Endothelial cell of umbilical vein (primary cell): ENCODE measurements around the gene ATP13A4. TPM values are rescaled to one million over a fixed set of nuclear protein-coding genes. Genes with fewer than 3 reads are reported as not detected.

ENCODE experiments used
- BruUV-seq: library from RNA; stranded (reverse); fragments of 400-500 nt; replicated peaks from 2 replicates; lab custom pipeline; 2021; lab: Mats Ljungman, UMichigan
- CTCF ChIA-PET: fragments of 300-600, 350-600 bp; sonication (Branson Sonifier 250); formaldehyde crosslinking; loops from one replicate; lab custom pipeline; 2021; ENCODE audit warnings: antibody characterized with exemption, inconsistent platforms; lab: Charles Lee
- POLR2A ChIA-PET: fragments of 300-600, 350-600 bp; sonication (Branson Sonifier 250); formaldehyde crosslinking; loops from one replicate; lab custom pipeline; 2021; ENCODE audit warnings: antibody characterized with exemption, inconsistent platforms; lab: Charles Lee
- DNase-seq: peaks from one replicate; pipeline ENCODE4 v3.0.0-alpha.2; 2011; ENCODE audit warnings: low read depth, low spot score
- FAIRE-seq: peaks from 2 replicates; lab custom pipeline; 2011; peaks lifted over from hg19 to GRCh38; lab: Jason Lieb, UNC
- H2AFZ ChIP-seq: 2 replicates; pipeline ENCODE4 v1.6.0; 2012; ENCODE audit warnings: low read depth, low read length, control low read depth, inconsistent platforms
- H3K27ac ChIP-seq: 2 replicates; pipeline ENCODE4 v1.5.1; 2011; ENCODE audit warnings: low read depth, mild to moderate bottlenecking, control low read depth, low read length, moderate library complexity; ENCODE audit not compliant: insufficient read depth
- H3K27me3 ChIP-seq, 2 experiments: 2 replicates each; pipeline versions ENCODE4 v1.6.0 to v1.6.1; 2011; ENCODE audit warnings: low read length in 2 of 2, mixed read lengths in 1 of 2; ENCODE audit not compliant: control insufficient read depth in 2 of 2, insufficient read depth in 2 of 2
- H3K36me3 ChIP-seq, 2 experiments: 2 replicates in 1 of 2; 3 replicates in 1 of 2; pipeline ENCODE4 v1.5.1; 2011; ENCODE audit warnings: low read length in 2 of 2, mild to moderate bottlenecking in 1 of 2, moderate library complexity in 1 of 2; ENCODE audit not compliant: control insufficient read depth in 2 of 2, insufficient read depth in 2 of 2; ENCODE audit errors: extremely low read depth in 1 of 2
- H3K4me1 ChIP-seq: 3 replicates; pipeline ENCODE4 v1.5.1; 2011; ENCODE audit warnings: mild to moderate bottlenecking, low read length; ENCODE audit not compliant: control insufficient read depth, insufficient read depth; ENCODE audit errors: extremely low read depth
- H3K4me2 ChIP-seq: 2 replicates; pipeline ENCODE4 v1.6.1; 2011; ENCODE audit warnings: low read length, control low read depth, mixed read lengths; ENCODE audit not compliant: insufficient read depth
- H3K4me3 ChIP-seq, 3 experiments: fragments of 200-600 bp in 1 of 3; sonication (generic), shearing (Covaris generic) in 1 of 3; replicated peaks in 1 of 3; 2 replicates each; pipeline ENCODE4 v1.5.1; 2011 to 2016; ENCODE audit warnings: control low read depth in 3 of 3, low read length in 3 of 3, mild to moderate bottlenecking in 2 of 3, inconsistent platforms in 1 of 3, low read depth in 1 of 3, moderate library complexity in 1 of 3; ENCODE audit not compliant: insufficient read depth in 1 of 3
- H3K79me2 ChIP-seq: 2 replicates; pipeline ENCODE4 v1.6.0; 2012; ENCODE audit warnings: low read length, inconsistent platforms; ENCODE audit not compliant: control insufficient read depth, insufficient read depth
- H3K9ac ChIP-seq: replicated peaks from 2 replicates; pipeline ENCODE3; 2011; ENCODE audit warnings: low read length, control low read depth; ENCODE audit not compliant: insufficient read depth; ENCODE audit errors: extremely low read depth
- H3K9me1 ChIP-seq: replicated peaks from 3 replicates; pipeline ENCODE4 v1.6.0; 2011; ENCODE audit warnings: mild to moderate bottlenecking, low read length; ENCODE audit not compliant: control insufficient read depth, insufficient read depth; ENCODE audit errors: extremely low read depth
- H3K9me3 ChIP-seq: replicated peaks from 2 replicates; pipeline ENCODE4 v1.5.1; 2012; ENCODE audit warnings: low read length, inconsistent platforms; ENCODE audit not compliant: control insufficient read depth, insufficient read depth
- H4K20me1 ChIP-seq: replicated peaks from 2 replicates; pipeline ENCODE3; 2011; ENCODE audit warnings: mild to moderate bottlenecking, low read length; ENCODE audit not compliant: control insufficient read depth, insufficient read depth; ENCODE audit errors: extremely low read depth
- CTCF ChIP-seq, 2 donors: IDR thresholded peaks; 1 replicate in 1 of 2; 2 replicates in 1 of 2; pipeline ENCODE4 v1.5.1; 2011; ENCODE audit warnings: low read length in 2 of 2, mild to moderate bottlenecking in 2 of 2, moderate library complexity in 2 of 2, control low read depth in 1 of 2, inconsistent platforms in 1 of 2, low read depth in 1 of 2; ENCODE audit not compliant: insufficient read depth in 1 of 2; ENCODE audit errors: extremely low read depth in 1 of 2
- EZH2 ChIP-seq: IDR thresholded peaks from 2 replicates; pipeline ENCODE4 v1.6.1; 2012; ENCODE audit warnings: borderline replicate concordance, low read depth, mild to moderate bottlenecking, moderate library complexity, low read length, inconsistent platforms; ENCODE audit not compliant: severe bottlenecking
- FOS ChIP-seq: IDR thresholded peaks from 2 replicates; pipeline ENCODE4 v1.6.1; 2011; ENCODE audit warnings: mild to moderate bottlenecking, low read length, moderate library complexity, borderline replicate concordance; ENCODE audit not compliant: insufficient read depth
- GATA2 ChIP-seq: IDR thresholded peaks from 2 replicates; pipeline ENCODE4 v1.7.0; 2011; ENCODE audit warnings: low read depth, mild to moderate bottlenecking, moderate library complexity, mixed read lengths, low read length; ENCODE audit not compliant: insufficient read length, insufficient read depth
- JUN ChIP-seq: IDR thresholded peaks from 2 replicates; pipeline ENCODE4 v1.6.1; 2011; ENCODE audit warnings: borderline replicate concordance, low read depth; ENCODE audit not compliant: insufficient read length, insufficient read depth
- MAX ChIP-seq: IDR thresholded peaks from 2 replicates; pipeline ENCODE4 v1.6.1; 2011; ENCODE audit not compliant: insufficient read depth, insufficient read length
- MYC ChIP-seq: IDR thresholded peaks from one replicate; pipeline ENCODE4 v1.6.1; 2011; ENCODE audit warnings: mild to moderate bottlenecking, low read depth, low read length
- POLR2A ChIP-seq: IDR thresholded peaks from 2 replicates; pipeline ENCODE4 v1.6.1; 2012; ENCODE audit warnings: low read depth, mild to moderate bottlenecking, control low read depth, low read length
- POLR2AphosphoS5 ChIP-seq: IDR thresholded peaks from 2 replicates; pipeline ENCODE4 v1.6.1; 2012; ENCODE audit warnings: low read depth, mild to moderate bottlenecking, control low read depth, low read length, moderate library complexity; ENCODE audit not compliant: insufficient read depth
- dilution Hi-C: fragments of 300-500 bp; cut with MboI; formaldehyde crosslinking; loops from one replicate; pipeline ENCODE4 v1.15.0; 2019; ENCODE audit warnings: low sequenced_read_pairs; ENCODE audit not compliant: extremely low pct_ligation_motif_present
- intact Hi-C: fragments of 100-400 bp; cut with micrococcal nuclease; formaldehyde crosslinking; loops from one replicate; pipeline ENCODE4 v1.10.0; 2022
- polyA plus RNA-seq, 4 experiments: library from polyadenylated mRNA; depleted of rRNA in 3 of 4; stranded (reverse) in 3 of 4; unstranded in 1 of 4; fragments of >200 nt; gene quantifications; 2 replicates each; pipeline versions ENCODE4 v1.2.1 to v1.2.3, GENCODE V29; 2011 to 2012; ENCODE audit warnings: missing spikeins in 1 of 4
- total RNA-seq: library from RNA; stranded (reverse); gene quantifications from 2 replicates; pipeline ENCODE4 v1.2.3, GENCODE V29; 2021

Gene ATP13A4
- total and polyA plus RNA-seq, 2 donors (not counting 3 experiments of a cell fraction or from before 2014, with no cell fraction given) = not detected

- intact Hi-C loops = no loop called here
- dilution Hi-C loops = no loop called here
- H3K79me2 ChIP-seq = no peaks in the 10 kb centered on the region
- H3K4me1 ChIP-seq = no peaks in the 10 kb centered on the region
- no TSS peak for BruUV-seq
- H3K27me3 ChIP-seq = no peaks in the 10 kb centered on the region
- CTCF ChIA-PET = no interaction called here
- TF ChIP-seq FOS = no peak
- no peak for TF ChIP-seq GATA2
- no peak for TF ChIP-seq POLR2A
- TF ChIP-seq EZH2 = no peak
- no peak for TF ChIP-seq CTCF (IDR thresholded peaks at IDR 0.05; ENCODE audit: extremely low read depth in 1 of 2, insufficient read depth in 1 of 2, low read depth in 1 of 2, low read length in 2 of 2)
- no peak for TF ChIP-seq MAX
- no peak for TF ChIP-seq POLR2AphosphoS5
- no peak for TF ChIP-seq JUN
- TF ChIP-seq MYC = no peak
- H3K4me3 ChIP-seq = no peak overlapping the region
- H3K9me1 ChIP-seq = no peaks in the 10 kb centered on the region
- no peaks in the 10 kb centered on the region for H4K20me1 ChIP-seq
- no peak overlapping the region for H3K9ac ChIP-seq
- H3K4me2 ChIP-seq = no peak overlapping the region
- no peaks in the 10 kb centered on the region for H3K36me3 ChIP-seq
- H2AFZ ChIP-seq = no peak overlapping the region
- no peak for FAIRE-seq
- H3K9me3 ChIP-seq = no peaks in the 10 kb centered on the region
- no peak for DNase-seq
- POLR2A ChIA-PET = no interaction called here
- no peak overlapping the region for H3K27ac ChIP-seq
Observed at GRCh38 chr3:193544289-193544688, 10.4 kb downstream of the ATP13A4 start.
